Effector CD8-positive, alpha-beta T cell (primary cell): ENCODE measurements around the gene EBI3.
"Not testable (repeated sequence)": the region's sequence is repeated elsewhere in the genome, so short reads cannot be mapped to it uniquely, and the experiment has no call there.

Experiments used
- DNase-seq: peaks from one replicate; lab custom pipeline; 2025; lab: John Stamatoyannopoulos, UW

The EBI3 gene

DNA sequence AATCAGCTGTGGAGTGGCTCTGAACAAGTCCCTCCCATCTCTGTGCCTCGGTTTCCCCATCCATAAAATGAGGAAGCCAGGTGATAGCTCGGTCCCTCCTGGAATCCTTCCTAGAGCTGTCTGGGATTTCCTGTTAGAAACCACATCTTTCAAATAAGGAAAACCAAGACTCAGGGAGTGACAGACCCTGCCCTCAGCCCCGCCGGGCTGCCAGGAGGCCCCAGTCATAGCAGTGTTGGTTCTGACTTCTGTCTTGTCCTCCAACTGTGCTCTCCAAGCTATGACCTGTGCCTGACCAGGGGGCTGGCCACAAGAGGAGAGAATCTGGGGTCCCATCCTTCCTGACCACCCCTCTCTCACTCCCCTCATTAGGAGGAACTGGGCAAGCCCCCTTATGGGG, 48.7 kb downstream of the EBI3 start:
- no peak for DNase-seq

DNA sequence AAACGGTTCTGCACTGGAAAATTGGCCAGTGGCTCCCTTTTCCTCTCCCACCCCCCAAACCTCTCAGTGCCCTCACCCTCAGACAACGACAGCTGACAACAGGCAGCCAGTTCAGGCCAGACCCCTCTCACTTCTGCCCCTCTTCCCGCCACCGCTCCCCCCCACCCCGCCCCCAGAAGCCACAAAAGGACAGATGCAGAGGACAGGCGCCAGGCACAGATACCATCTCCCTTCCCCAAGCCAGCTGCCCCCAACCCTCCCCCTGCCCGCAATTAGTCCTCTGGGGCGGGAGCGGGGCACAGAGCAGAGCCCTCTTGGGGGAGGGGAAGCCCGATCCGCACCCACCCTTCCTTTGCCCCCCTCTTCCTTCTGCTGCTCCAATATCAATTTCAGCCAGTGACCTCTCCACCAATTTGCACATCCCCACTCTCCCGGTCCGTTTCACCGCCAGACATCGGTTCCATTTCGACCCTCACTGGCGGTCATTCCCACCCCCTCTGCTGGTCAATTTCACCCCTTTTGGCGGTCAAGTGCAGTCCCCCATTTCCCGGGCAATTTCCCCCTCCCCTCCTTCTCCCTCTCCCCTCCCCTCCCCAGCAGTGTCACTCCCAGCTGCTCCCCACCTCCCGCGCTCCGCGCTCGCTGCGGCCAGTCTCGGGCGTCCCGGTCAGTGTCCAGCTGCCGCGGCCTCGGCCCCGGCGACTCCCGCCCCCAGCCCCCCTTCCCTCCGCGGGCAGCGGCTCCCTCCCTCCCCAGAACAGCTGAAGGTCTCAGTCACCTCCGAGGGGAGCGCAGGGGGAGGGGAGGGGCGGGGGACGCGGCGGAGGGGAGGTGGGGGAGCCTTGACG, 49.3 kb downstream of the EBI3 start, which contains the start of gene SHD:
Gene SHD (plus strand): TSS at position 848 of the 848 bp plus-strand sequence. CDS start 798 bp downstream, outside the sequence.
- DNase-seq, result no peak

DNA sequence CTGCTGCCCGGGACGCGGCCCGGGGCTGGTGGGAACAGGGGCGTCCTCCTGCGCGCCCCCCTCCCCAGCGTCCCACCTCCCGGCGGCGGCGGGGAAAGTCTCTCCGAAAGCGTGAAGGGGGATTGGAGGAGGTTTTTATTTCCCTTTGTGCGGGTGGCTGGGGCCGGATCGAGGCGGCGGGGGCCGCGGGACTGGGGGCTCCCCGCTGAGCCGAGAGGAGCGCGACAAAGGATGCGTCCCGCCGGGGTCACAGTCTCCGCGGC, 49.9 kb downstream of the EBI3 start:
- DNase-seq, result no peak

DNA sequence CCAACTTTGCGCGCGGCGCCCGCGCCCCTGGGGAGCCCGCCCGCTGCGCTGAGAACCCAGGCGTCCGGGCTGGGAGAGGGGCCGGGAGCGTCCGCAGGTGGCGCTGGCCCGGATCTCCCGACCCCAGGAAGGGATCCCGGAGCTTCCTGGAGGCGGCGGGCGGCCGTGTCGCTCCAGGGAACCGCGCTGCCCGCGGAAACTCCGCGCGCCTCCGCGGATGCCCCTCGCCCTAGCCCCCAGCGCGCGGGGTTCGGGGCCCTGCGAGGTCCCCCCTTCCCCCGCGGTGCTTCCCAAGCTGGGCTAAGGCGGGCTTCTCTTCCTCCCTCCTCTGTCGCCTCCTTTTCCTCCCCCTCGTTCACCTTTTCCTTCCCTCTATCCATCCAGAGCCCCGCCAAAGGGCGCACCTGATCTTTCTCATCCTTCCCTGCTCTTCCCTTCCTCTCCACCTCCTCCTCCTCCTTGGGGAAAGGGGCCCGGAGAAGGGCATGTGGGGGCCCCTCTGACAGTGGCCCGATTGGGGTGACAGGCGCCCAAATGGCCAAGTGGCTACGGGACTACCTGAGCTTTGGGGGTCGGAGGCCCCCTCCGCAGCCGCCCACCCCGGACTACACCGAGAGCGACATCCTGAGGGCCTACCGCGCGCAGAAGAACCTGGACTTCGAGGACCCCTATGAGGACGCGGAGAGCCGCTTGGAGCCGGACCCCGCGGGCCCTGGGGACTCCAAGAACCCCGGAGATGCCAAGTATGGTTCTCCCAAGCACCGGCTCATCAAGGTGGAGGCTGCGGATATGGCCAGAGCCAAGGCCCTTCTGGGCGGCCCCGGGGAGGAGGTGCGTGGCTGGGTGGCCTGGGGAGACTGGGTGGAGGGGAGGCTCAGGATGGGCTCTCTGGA, 50.5 kb downstream of the EBI3 start:
- DNase-seq, result no peak

DNA sequence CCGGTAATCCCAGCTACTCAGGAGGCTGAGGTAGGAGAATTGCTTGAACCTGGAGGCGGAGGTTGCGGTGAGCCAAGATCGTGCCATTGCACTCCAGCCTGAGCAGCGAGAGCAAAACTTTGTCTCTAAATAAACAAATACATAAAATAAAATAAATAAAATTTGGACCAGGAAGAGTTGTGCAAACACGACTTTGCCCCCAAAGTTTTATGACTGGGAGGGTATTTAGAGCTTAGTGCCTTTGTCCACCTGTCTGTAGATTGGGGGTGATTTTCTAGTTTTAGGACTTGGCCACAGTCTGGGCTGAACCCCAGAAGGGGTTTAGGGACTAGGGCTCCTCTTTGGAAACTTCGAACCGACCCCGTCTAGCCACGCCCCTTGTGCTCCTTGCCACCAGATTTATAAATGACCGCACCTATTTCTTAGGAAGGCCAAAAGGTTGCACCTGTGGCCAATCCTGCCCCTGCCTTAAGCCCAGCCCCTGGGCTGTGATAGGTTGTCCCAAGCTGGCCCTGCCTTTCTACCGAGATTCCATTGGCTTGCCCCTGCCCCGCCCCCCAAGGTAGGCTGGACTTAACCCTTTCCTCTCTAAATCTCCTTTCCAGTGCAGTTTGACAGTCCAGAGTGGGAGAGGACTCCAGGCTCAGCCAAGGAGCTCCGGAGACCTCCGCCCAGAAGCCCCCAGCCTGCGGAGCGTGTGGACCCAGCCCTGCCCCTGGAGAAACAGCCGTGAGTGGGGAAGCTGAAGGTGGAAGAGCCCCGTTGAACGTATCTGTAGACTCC, 55.0 kb downstream of the EBI3 start:
- DNase-seq, result no peak

DNA sequence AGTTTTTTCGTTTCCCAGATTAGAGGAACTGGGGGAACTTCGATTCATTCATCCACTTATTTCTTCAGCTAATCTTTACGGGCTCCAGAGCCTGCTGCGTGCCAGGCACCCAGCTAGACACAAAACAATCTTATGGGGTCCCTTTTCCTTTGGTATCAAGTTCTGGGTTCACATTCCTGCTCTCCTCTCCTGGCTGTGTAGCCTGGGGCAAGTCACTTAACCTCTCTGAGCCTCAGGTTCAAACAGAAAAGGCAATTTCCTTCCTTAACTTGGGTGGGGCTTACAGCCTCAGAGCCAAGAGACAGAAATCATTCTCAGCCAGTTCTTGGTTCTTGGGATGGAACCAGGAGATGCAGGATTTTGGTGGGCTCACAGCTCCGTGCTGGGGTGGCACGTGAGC, 55.7 kb downstream of the EBI3 start:
- no peak for DNase-seq

DNA sequence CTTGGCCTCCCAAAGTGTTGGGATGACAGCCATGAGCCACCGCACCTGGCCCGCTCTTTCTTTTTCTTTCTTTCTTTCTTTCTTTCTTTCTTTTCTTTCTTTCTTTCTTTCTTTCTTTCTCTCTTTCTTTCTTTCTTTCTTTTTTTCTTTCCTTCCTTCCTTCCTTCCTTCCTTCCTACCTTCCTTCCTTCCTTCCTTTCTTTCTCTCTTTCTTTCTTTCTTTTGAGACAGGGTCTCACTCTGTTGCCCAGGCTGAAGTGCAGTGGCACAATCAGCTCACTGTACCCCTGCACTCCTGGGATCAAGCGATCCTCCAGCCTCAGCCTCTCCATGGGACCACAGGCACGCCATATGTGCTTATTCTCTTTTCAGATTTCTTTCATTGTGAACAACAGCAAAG, 56.8 kb downstream of the EBI3 start:
- not testable (repeated sequence) for DNase-seq
